Upper lobe of left lung (tissue), 4 donors: Measurements from ENCODE around the gene OR52D1.

Source experiments
- POLR2A ChIP-seq, 4 donors: fragments of 450-650 bp; IDR thresholded peaks; one replicate each; pipeline ENCODE4 v1.5.1; 2016 to 2017; ENCODE audit warnings: antibody characterized with exemption in 4 of 4, mild to moderate bottlenecking in 2 of 4
- TF ChIP-seq, protein P1 (sequence below), 6 experiments: fragments of 450-650 bp in 4 of 6; fragments of 200-600 bp in 2 of 6; sonication (generic) in 2 of 6; IDR thresholded peaks; one replicate each; pipeline ENCODE4 v1.5.1; 2016 to 2019; ENCODE audit warnings: antibody characterized with exemption in 6 of 6

- TF ChIP-seq, protein P1, sequence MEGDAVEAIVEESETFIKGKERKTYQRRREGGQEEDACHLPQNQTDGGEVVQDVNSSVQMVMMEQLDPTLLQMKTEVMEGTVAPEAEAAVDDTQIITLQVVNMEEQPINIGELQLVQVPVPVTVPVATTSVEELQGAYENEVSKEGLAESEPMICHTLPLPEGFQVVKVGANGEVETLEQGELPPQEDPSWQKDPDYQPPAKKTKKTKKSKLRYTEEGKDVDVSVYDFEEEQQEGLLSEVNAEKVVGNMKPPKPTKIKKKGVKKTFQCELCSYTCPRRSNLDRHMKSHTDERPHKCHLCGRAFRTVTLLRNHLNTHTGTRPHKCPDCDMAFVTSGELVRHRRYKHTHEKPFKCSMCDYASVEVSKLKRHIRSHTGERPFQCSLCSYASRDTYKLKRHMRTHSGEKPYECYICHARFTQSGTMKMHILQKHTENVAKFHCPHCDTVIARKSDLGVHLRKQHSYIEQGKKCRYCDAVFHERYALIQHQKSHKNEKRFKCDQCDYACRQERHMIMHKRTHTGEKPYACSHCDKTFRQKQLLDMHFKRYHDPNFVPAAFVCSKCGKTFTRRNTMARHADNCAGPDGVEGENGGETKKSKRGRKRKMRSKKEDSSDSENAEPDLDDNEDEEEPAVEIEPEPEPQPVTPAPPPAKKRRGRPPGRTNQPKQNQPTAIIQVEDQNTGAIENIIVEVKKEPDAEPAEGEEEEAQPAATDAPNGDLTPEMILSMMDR (IDR thresholded peaks at IDR 0.05) = no peak
- no peak for TF ChIP-seq POLR2A (IDR thresholded peaks at IDR 0.05)
Measured at GRCh38 chr11:5536482-5536881, 48.0 kb downstream of the OR52D1 start.
